ENCODE data around the gene FNDC7.
"Not testable (repeated sequence)": the region's sequence is repeated elsewhere in the genome, so short reads cannot be mapped to it uniquely, and the experiment has no call there.

Gene FNDC7

DNA sequence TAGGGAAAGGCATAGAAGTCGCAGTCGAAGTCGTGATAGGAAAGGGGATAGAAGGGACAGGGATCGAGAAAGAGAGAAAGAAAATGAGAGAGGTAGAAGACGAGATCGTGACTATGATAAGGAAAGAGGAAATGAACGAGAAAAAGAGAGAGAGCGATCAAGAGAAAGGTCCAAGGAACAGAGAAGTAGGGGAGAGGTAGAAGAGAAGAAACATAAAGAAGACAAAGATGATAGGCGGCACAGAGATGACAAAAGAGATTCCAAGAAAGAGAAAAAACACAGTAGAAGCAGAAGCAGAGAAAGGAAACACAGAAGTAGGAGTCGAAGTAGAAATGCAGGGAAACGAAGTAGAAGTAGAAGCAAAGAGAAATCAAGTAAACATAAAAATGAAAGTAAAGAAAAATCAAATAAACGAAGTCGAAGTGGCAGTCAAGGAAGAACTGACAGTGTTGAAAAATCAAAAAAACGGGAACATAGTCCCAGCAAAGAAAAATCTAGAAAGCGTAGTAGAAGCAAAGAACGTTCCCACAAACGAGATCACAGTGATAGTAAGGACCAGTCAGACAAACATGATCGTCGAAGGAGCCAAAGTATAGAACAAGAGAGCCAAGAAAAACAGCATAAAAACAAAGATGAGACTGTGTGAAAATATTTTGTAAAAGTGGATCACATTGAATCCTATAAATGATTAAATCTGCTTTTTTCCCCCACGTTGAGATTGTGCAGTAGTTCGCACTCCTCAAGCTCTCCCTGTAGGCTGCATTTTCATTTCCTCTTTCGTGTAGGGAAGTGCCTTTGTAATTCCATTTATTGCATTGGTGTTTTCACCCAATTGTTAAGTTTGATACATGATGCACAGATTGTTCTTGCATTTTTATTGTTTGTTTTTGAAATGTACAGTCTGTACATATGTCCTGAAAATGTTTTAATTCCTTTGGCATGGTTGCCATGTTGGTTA, 13.1 kb upstream of the FNDC7 start:
- no peak for DNase-seq

DNA sequence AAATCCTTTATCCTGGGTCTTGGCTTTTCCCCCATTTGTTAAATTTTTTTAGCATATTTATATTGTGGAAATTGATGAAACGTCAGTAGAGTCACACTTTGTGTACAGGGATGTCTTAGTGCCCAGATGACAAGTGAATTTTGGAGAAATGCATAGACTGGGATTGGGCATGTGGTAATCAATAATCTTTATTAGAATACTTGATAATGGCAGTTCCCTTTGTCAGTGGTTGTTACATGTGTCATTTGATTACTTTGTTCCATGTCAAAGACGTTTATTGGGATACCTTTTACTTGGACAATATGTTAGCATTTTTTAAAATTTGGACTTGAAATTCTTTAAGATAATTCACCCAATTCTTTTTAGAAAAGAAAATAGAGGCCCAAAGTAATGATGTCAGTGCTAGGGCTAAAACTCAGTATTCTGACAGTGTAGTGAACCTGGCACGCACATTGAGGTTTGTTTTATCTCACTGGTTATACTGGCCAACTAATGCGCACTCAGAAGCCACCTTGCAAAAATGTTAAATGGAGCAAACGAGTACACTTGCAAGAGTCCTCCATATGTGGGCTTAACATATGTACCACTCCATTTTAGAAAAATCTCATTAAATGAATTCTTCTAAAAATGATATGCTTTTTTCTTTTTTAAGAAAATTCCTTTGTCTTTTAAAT, 11.4 kb upstream of the FNDC7 start:
- no peak for DNase-seq

DNA sequence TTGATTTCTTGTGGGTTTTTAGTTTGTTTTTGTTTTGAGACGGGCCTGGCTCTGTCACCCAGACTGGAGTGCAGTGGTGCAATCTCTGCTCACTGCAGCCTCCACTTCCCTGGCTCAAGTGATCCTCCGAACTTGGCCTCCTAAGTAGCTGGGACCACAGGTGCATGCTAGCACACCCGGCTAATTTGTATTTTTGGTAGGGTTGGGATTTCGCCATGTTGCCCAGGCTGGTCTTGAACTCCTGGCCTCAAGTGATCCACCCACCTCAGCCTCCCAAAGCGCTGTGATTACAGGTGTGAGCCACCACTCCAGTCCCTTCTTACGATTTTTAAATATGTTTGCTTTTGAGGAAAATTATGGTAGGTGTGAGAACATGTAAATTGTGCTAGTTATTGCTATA, 10.6 kb upstream of the FNDC7 start:
- not testable (repeated sequence) for DNase-seq

DNA sequence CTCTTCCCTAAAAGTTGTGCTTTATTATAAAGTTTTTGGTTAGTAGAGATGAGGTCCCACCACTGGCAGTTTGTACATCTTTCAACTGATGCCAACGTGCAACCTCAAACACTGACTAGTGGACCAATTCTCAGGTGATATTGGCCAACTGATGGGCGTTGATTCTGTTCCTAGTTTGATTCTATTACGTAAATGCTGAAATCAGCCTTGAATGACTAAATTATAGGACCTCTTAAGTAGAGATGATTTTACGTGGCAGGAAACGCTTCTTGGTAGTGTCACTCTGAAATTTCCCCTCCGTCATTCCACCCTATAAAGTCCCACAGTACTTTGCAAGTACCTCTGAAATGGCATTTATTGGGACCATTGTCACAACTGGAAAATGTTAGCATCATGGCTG, 8.8 kb upstream of the FNDC7 start:
- no peak for DNase-seq

DNA sequence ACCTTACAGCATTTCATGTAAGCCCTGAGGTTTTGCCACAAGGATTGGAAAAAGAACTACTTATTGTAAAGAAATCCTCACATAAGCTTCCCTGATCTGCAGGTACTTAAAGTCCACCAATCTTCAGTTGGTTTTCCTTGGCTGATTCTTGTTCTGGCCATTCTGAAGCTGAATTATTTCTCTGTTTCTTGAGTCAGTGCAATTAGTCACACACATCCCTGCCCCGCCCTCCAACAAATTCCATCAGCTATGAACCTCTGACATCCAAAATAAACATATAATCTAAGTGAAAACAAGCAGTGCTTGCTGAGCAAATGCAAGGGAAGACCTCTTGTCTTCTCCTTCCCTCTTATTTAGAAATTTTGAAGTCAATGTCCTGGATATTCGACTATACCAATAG, 8.2 kb upstream of the FNDC7 start:
- no peak for DNase-seq

DNA sequence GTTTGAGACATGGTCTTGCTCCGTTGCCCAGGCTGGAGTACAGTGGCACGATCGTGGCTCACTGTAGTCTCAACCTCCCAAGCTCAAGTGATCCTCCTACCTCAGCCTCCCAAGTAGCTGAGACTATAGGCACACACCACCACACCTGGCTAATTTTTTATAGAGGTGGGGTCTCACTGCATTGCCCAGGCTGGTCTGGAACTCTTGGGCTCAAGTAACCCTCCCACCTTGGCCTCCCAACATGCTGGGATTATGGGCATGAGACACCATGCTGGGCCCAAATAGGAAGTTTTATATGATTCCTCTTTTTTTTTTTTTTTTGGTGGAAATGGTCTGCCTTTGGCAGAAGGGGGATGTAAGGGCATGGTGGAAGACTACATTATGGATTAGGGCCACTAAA, 6.1 kb upstream of the FNDC7 start:
- no peak for DNase-seq

DNA sequence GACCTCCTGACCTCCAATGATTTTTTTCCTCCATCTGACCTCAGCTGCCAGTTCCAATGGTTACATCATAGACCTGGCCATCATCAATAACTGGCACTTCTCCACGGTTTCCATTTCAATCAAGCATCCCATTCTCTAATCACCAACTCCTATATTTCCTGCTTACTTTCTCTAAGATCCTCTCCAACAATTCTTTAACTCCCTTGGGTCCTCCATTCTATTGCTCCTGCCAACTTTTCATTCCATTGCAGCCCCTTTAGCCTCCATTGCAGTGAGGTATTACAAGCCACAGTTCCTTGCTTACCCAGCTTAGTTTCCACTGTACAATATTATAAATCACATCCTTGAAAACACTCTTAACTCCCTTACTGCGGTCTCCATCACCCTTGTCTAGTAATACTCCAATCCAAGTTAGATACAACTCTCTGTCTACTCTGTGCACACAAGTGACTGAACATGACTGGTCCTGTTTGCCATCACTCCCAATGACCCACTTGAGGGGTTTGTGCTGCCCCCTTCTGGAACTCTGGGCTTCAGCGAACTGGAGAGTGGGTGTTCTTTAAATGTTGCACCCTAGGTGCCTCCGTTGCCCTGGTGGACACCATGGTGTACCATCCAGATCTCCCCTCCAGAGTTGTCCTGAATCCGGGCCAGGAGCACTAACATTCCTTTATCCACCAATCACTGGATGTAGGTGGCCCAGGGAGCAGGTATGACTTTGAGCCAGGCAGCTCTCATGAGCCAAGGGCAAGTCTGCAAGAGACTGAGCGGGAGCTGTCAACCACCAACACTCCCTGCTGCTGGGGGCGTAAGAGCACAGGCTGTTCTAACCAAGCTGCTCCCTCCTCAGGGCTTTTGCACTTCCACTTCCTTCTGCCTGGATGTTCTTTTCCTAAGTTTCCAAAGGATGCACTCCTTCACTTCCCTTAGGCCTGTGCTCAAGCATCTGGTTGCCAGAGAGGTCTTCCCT, 3.7 kb upstream of the FNDC7 start:
- no peak for DNase-seq

DNA sequence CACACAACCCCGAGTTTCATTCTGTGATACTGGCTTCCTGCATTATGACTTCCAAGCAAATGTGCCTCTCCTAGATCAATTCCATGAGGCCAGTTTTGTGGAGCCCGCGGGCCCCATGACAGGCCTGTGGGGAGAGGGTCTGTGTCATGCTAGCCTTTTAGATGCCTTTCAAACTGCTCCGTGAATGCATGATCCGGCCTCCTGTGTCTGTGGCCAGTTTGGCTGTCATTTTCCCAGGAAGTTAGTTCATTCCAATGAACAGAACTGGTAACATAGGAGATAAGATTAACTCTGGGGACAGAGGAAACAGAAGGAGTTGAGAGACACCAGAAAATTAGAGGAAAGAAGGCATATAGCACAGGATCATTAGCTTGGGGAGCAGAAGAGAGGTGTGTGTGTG, 3.2 kb downstream of the FNDC7 start:
- DNase-seq, result no peak

DNA sequence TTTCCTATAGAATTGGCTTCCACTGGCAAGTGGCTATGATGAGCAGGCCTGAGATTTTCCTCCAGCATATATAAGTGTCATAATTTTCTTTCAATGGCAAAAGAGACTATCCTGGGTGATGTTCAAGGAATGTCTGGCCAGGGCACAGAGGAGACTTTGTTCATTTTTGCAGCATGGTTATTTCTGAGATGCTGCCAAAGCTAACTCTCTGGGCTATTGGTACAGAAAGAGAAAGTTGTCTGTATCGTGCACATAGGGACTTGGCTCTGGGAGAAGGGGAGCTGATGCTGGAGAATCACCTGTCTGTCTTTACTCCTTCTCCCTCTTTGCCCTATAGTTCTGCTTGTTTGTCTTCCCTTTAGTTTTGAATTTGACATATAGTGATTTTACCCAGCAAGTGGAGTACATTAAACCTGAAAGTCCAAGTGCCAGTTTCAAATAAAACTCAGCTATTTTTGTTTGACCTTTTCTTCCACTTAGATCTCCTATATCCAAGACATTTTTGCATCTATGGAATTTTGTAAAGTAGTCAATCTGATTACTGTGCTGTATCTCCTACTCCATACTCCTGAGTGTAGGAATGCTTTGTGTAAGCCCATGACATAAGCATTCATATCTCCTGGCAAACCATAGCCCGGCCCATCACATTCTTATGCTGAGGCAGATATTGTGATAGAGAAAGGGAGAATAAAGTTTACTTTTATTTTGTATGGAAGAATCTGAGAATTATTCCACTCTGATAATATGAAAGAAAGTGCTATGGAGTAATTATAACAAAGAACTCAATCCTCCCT, 3.9 kb downstream of the FNDC7 start:
- DNase-seq, result no peak

DNA sequence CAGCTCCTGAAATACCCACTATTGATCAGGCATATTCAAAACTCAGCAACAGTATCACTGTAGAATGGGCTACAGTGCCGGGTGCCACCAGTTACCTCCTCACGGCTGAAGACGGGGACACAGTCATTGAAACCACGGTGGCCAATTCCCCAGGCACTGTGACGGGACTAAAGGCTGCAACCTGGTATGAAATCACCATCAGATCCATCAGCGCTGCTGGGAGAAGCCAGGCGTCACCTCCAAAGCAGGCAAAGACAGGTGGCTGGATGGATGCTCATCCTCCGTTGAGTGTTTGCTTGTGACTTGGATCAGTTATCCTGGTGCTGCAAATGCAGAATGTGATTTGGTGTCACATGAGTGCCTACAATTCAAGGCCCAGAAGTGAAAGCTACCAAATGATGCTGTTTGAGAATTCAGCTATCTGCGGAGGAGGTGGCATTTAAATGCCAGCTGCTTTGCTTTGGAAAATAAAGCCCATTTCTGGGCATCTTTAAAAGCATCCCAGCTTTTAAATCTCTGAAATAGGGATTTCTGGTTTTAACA, 5.1 kb downstream of the FNDC7 start:
- DNase-seq, result no peak

DNA sequence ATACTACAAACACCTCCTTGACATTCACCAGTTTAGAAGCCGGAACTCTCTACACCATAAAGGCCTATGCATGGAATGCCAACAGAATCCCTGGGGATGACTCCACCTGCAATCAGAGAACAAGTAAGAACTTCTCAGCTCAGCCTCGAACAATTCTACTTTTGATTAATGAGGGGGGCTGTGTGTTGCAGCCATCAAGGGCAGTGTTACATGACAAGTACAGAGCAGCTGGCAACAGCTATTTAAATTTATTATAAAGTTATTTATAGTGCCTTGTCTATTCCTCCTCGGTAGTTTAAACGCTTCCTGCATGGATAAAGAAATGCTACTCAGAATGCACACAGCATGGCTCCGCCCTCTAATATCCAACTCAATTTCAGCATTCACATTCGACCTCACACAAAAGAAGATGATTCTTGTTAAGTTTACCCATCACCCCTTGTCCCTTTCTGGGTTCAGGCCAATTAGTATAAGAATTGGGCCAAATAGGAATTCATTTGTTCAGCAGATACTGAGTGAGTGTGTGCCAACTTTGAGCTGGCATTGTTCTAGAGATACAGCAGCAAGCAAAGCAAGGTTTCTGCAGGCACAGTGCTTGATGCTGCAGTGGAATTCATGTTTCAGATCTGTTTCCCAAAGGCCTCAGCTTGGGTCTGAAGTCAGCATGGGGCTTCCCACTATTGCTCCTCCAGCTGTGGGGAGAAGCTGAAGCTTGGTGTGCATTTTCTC, 6.4 kb downstream of the FNDC7 start:
- no peak for DNase-seq

DNA sequence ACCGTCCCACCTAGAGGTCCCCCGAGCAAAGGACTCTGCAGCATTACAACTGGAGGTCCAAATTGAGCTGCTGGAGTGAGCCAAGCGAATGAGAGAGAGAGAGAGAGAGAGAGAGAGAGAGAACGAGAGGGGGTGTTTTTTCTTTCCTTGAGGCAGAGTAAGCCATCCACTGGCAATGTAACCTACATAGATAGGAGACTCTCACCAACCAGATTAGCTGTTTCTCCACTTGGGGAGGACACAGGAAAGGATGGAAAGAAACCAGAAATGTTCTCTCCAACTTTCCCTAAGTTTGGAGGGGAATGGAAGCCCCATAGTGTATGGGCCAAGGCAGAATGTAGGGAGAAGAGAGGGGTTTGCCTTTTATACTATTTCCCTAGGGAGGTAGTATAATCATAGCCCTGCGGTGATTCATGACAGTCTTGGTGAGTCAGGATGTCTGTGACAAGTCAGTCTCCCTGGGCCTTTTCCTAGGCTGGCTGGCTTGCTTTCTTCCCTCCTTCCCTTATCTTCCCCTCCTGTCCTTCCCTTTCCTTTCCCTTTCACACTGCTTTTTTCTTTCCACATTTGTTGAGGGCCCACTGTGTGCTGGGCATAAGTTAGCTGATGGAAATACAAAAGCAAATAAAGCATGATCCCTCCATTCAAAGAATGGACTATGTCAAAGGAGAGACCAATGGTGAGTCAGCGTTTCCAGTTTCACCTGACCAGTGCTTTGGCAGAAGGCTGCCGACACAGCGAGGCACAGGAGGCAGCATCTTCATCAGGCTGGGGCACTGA, 7.1 kb downstream of the FNDC7 start:
- DNase-seq, result no peak

DNA sequence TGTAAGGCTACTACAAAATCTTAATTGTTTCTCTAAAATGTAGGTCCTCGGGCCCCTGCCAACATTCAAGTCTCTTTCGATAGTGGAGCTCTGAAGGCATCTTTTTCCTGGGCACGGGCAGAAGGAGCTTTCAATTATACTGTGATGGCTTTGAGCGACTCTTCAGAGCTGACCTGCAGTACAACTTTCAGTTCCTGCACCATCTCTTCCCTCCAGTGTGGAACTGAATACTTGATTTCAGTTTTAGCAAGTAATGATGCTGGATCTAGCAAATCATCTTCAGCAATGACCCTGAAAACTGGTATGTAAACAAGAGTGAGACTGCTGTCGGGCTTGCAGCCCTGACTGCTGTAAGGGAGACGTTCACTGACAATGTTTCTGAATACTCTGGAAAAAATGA, 9.6 kb downstream of the FNDC7 start:
- no peak for DNase-seq

DNA sequence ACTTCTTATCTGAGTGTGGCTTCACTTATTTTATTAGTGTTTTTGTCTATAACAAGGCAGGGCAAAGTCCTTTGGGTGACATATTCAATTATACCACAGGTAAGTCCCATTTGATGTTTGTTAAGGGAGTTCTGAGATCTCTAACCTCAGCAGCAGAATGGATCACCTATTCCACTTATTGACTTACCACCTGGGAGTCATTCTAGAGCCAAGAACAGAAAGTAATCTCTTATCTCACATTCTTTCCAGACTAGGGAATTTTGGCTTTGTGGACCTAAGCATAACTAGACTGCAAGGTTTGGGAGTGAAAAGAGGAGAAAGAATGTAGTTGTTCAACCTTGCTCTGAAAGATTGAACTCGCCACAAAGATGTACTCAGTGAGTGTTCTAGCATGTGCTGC, 13.2 kb downstream of the FNDC7 start:
- no peak for DNase-seq

DNA sequence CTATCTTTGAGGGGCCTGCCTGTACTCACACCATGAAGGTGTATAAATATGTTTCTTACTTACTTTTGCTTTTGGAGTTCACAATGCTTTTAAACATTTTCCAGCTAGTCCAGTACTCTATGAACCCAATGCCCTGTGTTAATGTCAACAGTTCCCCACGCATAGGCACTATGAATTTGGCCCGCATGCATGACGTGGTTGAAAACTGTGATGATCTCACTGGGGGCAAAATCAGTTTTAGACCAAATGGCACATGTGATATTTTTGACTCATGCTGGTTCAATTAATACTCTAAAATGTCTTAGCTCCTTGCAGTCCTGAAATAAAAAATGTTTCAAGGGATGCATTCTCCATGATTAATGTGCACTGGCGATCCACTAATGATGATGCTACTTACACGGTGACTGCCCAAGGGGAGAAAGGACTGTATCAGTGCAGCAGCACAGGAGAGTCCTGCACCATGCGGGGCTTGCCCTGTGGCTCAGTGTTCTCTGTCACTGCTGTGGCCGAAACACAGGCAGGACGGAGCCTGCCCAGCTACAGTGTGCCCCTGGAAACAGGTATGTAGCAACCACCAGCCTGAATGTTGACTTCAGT, 15.7 kb downstream of the FNDC7 start:
- no peak for DNase-seq

DNA sequence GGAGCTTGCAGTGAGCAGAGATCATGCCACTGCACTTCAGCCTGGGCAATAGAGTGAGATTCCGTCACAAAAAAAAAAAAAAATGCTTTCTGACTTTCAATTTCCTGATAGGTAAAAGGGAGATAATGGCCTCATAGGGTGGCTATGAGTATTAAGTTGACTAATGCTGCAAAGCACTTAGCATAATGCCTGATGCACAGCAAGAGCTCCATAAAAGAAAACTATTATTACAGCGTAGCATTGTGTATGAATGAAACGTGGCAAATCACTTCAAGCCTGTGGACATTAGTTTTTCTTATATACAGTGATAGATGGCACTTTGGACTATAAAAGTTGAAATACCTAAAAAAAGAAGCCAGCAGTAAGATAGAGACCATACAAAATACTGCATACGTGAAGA, 16.8 kb downstream of the FNDC7 start:
- no peak for DNase-seq

DNA sequence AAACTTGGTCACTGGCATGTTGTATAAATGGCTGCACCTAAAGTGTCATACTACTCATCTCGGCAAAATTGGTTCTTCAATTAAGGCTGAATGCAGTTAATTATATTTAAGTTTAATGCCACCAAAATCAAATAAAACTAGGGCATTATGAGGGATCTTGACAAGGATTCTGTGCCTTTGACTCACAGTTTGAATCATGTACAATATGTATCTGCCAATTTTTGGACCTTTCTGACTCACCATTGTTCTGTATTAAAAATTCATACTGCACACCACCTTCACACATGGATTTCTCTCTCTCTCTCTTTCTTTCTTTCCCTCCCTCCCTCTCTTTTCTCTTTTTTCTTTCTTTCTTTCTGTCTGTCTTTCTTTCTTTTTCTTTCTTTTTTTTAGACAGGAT, 19.7 kb downstream of the FNDC7 start:
- no peak for DNase-seq

DNA sequence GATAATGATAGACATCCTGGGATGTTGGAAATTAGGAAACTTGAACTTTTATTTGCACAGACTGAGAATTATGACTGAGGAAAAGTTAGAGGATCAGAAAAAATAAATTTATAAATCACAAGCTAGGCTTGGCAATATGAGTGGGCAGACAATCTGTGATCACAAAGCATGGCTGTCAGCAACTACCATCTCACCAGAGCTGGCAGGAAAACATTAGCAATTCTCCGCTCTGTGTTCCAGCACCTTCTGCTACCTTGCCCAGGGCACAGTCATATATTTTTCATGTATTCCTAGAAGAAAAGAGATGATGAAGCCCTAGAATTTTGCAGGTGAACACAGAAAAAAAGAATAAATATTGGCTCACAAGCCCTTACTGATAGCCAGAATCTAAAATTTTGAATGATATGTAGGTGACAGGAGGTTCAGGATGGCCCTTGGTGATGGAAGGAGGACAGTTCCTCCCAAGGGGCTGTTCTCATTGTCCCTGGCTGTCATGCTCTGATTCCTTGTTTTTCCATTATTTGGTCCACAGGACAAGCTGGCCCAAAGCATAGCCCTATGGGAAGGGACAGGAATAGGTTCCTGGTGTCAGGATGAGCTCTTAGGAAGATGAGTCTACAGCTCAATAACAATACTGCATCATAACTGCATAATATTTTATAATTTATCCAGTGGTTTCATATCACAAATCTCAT, 21.6 kb downstream of the FNDC7 start:
- DNase-seq, result no peak

DNA sequence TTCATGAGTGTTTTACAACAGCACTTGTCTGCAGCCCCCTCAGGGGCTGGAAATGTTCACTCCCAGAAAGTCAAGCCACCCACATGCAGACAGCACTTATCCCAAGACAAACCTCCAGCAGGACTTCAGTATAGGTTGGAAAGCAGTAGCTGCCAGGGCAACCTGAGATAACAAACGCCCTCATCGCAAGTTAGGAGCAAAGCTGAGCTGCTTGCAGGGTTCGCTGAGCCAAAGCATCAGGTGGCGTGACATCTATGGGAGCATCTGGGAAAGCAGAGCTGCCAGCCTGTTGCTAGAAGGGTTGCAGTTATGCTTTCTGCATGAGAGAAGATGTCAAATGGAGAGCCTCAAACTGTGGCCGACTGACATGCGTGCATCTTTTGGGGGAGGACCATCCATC, 29.5 kb downstream of the FNDC7 start:
- DNase-seq, result no peak

Data from NCI-H345 (cell line).